ENCODE data around the gene FHDC1.

FHDC1 gene

DNA sequence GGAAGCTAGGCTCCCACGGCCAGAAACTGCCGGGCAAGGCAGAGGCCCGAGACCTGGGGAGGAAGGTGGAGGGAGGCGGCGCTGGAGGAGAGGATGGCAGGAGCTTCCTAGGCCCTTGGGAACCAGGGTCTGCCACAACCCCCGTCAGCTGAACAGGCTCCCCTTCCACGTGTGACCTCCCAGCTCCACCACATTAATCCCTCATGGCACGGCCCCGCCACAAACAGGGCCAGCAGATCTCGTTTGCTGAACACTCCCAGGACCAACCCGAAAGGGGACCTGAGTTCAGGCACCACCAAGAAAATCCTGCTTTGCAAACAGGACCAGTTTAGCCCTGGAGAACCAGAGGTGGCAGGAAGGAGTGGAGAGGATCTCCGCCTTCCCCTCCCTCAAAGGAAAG is 62.7 kb downstream of the FHDC1 start:
- Histone ChIP-seq H3K27ac (ENCODE audit: low read length) (no peak overlapping the region), H3K27me3 (ENCODE audit: low read depth, low read length) (no peaks in the 10 kb centered on the region), H3K4me3 (ENCODE audit: low read depth in 1 of 2, low read length in 2 of 2) (no peak overlapping the region), H3K36me3 (ENCODE audit: control insufficient read depth in 1 of 2, insufficient read depth in 2 of 2, low read length in 2 of 2) (no peaks in the 10 kb centered on the region), H3K9me3 (ENCODE audit: control insufficient read depth in 1 of 2, low read length in 2 of 2) (no peaks in the 10 kb centered on the region), H3K4me1 (ENCODE audit: control insufficient read depth in 1 of 2, insufficient read depth in 2 of 2, low read length in 2 of 2) (peaks cover 0 to 5% of the 10 kb centered on the region in 2 donors)

GRCh38 chr4:152999346-153000075 is 63.4 kb downstream of the FHDC1 start:
- H3K27me3 ChIP-seq (ENCODE audit: low read depth, low read length) = no peaks in the 10 kb centered on the region
- no peak overlapping the region for H3K4me3 ChIP-seq (ENCODE audit: low read depth in 1 of 2, low read length in 2 of 2)
- no peak overlapping the region for H3K27ac ChIP-seq (ENCODE audit: low read length)

GRCh38 chr4:153000076-153000420 is 63.9 kb downstream of the FHDC1 start:
- H3K27ac ChIP-seq (ENCODE audit: low read length) = no peak overlapping the region
- no peaks in the 10 kb centered on the region for H3K9me3 ChIP-seq (ENCODE audit: control insufficient read depth in 1 of 2, low read length in 2 of 2)
- H3K36me3 ChIP-seq (ENCODE audit: control insufficient read depth in 1 of 2, insufficient read depth in 2 of 2, low read length in 2 of 2) = no peaks in the 10 kb centered on the region
- peaks cover 0 to 5% of the 10 kb centered on the region in 2 donors for H3K4me1 ChIP-seq (ENCODE audit: control insufficient read depth in 1 of 2, insufficient read depth in 2 of 2, low read length in 2 of 2)
- no peaks in the 10 kb centered on the region for H3K27me3 ChIP-seq (ENCODE audit: low read depth, low read length)
- no peak overlapping the region for H3K4me3 ChIP-seq (ENCODE audit: low read depth in 1 of 2, low read length in 2 of 2)

More at GRCh38 chr4:152999346-153000075, 63.4 kb downstream of the FHDC1 start:
- H3K36me3 ChIP-seq (ENCODE audit: control insufficient read depth in 1 of 2, insufficient read depth in 2 of 2, low read length in 2 of 2) = no peaks in the 10 kb centered on the region
- peaks cover 0 to 5% of the 10 kb centered on the region in 2 donors for H3K4me1 ChIP-seq (ENCODE audit: control insufficient read depth in 1 of 2, insufficient read depth in 2 of 2, low read length in 2 of 2)
- no peaks in the 10 kb centered on the region for H3K9me3 ChIP-seq (ENCODE audit: control insufficient read depth in 1 of 2, low read length in 2 of 2)

DNA sequence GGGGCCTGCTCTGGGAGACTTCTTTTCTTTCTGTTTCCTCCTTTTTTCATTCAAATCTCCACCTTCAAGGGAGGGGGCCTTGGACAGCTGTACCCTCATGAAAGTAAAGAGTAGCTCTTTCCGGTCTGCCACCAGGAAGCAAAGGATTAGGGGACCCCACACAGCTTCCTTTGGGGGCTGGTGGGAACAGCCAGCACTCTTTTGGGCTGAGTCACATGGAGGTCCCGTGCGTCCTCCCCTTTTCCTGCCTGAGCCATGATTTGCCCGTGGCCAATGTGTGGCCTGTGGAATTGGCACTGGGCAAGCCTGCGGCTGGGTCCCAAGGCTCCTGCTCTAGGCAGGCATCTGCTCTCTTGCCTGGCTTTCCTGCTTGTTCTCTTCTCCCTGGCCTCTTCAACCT is 65.5 kb downstream of the FHDC1 start:
- no peaks in the 10 kb centered on the region for H3K36me3 ChIP-seq (ENCODE audit: control insufficient read depth in 1 of 2, insufficient read depth in 2 of 2, low read length in 2 of 2)
- no peaks in the 10 kb centered on the region for H3K4me1 ChIP-seq (ENCODE audit: control insufficient read depth in 1 of 2, insufficient read depth in 2 of 2, low read length in 2 of 2)
- no peaks in the 10 kb centered on the region for H3K9me3 ChIP-seq (ENCODE audit: control insufficient read depth in 1 of 2, low read length in 2 of 2)
- no peak overlapping the region for H3K4me3 ChIP-seq (ENCODE audit: low read depth in 1 of 2, low read length in 2 of 2)
- H3K27ac ChIP-seq (ENCODE audit: low read length) = no peak overlapping the region
- no peaks in the 10 kb centered on the region for H3K27me3 ChIP-seq (ENCODE audit: low read depth, low read length)

GRCh38 chr4:153002110-153002509 is 66.0 kb downstream of the FHDC1 start:
- Histone ChIP-seq H3K4me3 (ENCODE audit: low read depth in 1 of 2, low read length in 2 of 2) (no peak overlapping the region), H3K27ac (ENCODE audit: low read length) (no peak overlapping the region), H3K27me3 (ENCODE audit: low read depth, low read length) (no peaks in the 10 kb centered on the region), H3K4me1 (ENCODE audit: control insufficient read depth in 1 of 2, insufficient read depth in 2 of 2, low read length in 2 of 2) (no peaks in the 10 kb centered on the region), H3K9me3 (ENCODE audit: control insufficient read depth in 1 of 2, low read length in 2 of 2) (no peaks in the 10 kb centered on the region), H3K36me3 (ENCODE audit: control insufficient read depth in 1 of 2, insufficient read depth in 2 of 2, low read length in 2 of 2) (no peaks in the 10 kb centered on the region)

GRCh38 chr4:153004081-153004850 is 68.1 kb downstream of the FHDC1 start:
- Histone ChIP-seq H3K27ac (ENCODE audit: low read length) (no peak overlapping the region), H3K27me3 (ENCODE audit: low read depth, low read length) (no peaks in the 10 kb centered on the region), H3K9me3 (ENCODE audit: control insufficient read depth in 1 of 2, low read length in 2 of 2) (no peaks in the 10 kb centered on the region), H3K36me3 (ENCODE audit: control insufficient read depth in 1 of 2, insufficient read depth in 2 of 2, low read length in 2 of 2) (no peaks in the 10 kb centered on the region), H3K4me1 (ENCODE audit: control insufficient read depth in 1 of 2, insufficient read depth in 2 of 2, low read length in 2 of 2) (no peaks in the 10 kb centered on the region), H3K4me3 (ENCODE audit: low read depth in 1 of 2, low read length in 2 of 2) (no peak overlapping the region)

GRCh38 chr4:153005899-153006381 is 69.8 kb downstream of the FHDC1 start:
- Histone ChIP-seq H3K36me3 (ENCODE audit: control insufficient read depth in 1 of 2, insufficient read depth in 2 of 2, low read length in 2 of 2) (no peaks in the 10 kb centered on the region), H3K27me3 (ENCODE audit: low read depth, low read length) (no peaks in the 10 kb centered on the region), H3K27ac (ENCODE audit: low read length) (no peak overlapping the region), H3K4me3 (ENCODE audit: low read depth in 1 of 2, low read length in 2 of 2) (no peak overlapping the region), H3K4me1 (ENCODE audit: control insufficient read depth in 1 of 2, insufficient read depth in 2 of 2, low read length in 2 of 2) (no peaks in the 10 kb centered on the region), H3K9me3 (ENCODE audit: control insufficient read depth in 1 of 2, low read length in 2 of 2) (no peaks in the 10 kb centered on the region)

DNA sequence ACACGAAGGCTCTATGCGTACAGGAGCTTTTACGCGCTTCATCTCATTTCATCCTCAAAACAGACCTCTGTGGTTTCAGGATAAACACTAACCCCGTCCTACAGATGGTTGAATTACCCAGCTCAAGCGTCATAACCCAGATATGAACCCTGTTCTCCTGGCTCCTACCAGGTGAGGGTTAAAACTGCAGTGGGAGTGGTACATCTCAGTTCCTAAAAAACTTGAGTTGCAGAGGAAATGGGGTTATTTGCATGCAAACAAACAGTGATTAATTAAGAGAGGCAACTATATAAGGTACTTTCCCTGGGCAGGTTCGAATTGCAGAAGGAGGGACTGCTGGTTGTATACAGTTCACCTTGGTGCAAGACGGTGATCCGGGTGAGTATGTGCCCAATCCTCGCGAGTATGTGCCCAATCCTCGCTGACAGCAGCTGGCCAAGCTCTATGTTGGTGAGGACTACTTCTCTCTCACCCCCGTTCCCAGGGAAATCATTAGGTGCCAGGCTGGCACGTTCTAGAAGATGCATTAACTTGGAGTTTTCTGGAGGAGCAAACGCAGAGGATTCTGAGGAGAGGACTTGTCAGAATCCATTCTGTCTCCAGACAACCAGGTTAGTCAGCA is 72.6 kb downstream of the FHDC1 start:
- Histone ChIP-seq H3K36me3 (ENCODE audit: control insufficient read depth in 1 of 2, insufficient read depth in 2 of 2, low read length in 2 of 2) (no peaks in the 10 kb centered on the region), H3K27me3 (ENCODE audit: low read depth, low read length) (no peaks in the 10 kb centered on the region), H3K4me3 (ENCODE audit: low read depth in 1 of 2, low read length in 2 of 2) (no peak overlapping the region), H3K4me1 (ENCODE audit: control insufficient read depth in 1 of 2, insufficient read depth in 2 of 2, low read length in 2 of 2) (no peaks in the 10 kb centered on the region), H3K27ac (ENCODE audit: low read length) (no peak overlapping the region), H3K9me3 (ENCODE audit: control insufficient read depth in 1 of 2, low read length in 2 of 2) (no peaks in the 10 kb centered on the region)

DNA sequence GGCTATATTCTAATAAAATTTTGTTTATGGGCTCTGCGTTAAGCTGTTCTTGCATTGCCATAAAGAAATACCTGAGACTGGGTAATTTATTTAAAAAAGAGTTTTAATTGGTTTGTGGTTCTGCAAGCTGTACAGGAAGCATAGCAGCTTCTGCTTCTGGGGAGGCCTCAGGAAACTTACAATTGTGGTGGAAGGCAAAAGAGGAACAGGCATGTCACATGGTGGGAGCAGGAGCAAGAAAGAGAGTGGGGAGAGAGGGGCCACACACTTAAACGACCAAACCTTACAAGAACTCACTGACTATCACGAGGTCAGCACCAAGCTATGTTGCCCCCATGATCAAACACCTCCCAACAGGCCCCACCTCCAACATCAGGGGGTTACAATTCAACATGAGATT is 74.0 kb downstream of the FHDC1 start:
- Histone ChIP-seq H3K4me3 (ENCODE audit: low read depth in 1 of 2, low read length in 2 of 2) (no peak overlapping the region), H3K27ac (ENCODE audit: low read length) (no peak overlapping the region), H3K9me3 (ENCODE audit: control insufficient read depth in 1 of 2, low read length in 2 of 2) (no peaks in the 10 kb centered on the region), H3K4me1 (ENCODE audit: control insufficient read depth in 1 of 2, insufficient read depth in 2 of 2, low read length in 2 of 2) (no peaks in the 10 kb centered on the region), H3K27me3 (ENCODE audit: low read depth, low read length) (no peaks in the 10 kb centered on the region), H3K36me3 (ENCODE audit: control insufficient read depth in 1 of 2, insufficient read depth in 2 of 2, low read length in 2 of 2) (no peaks in the 10 kb centered on the region)

GRCh38 chr4:153013202-153013977 is 77.3 kb downstream of the FHDC1 start:
- no peaks in the 10 kb centered on the region for H3K27me3 ChIP-seq (ENCODE audit: low read depth, low read length)
- no peaks in the 10 kb centered on the region for H3K4me1 ChIP-seq (ENCODE audit: control insufficient read depth in 1 of 2, insufficient read depth in 2 of 2, low read length in 2 of 2)
- H3K9me3 ChIP-seq (ENCODE audit: control insufficient read depth in 1 of 2, low read length in 2 of 2) = no peaks in the 10 kb centered on the region
- H3K36me3 ChIP-seq (ENCODE audit: control insufficient read depth in 1 of 2, insufficient read depth in 2 of 2, low read length in 2 of 2) = no peaks in the 10 kb centered on the region
- no peak overlapping the region for H3K27ac ChIP-seq (ENCODE audit: low read length)
- H3K4me3 ChIP-seq (ENCODE audit: low read depth in 1 of 2, low read length in 2 of 2) = no peak overlapping the region

DNA sequence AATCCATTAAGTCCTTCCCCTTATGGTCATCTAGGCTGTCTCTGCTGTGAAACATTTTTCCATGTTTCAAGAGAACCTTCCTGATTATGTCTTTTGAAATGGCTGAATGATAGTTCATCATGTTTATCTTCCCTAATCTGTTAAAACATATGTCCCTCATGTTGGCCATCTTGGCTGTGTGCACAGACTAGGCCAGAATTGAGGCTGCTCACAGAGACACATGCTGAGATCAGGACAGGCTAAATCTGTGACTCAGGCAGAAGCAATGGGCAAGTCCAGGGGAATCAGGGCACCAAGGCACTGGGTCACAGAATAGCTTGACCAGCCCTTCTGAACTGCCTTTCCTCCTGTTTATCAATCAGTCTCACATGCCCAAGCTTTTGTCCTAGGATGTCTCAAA is 78.3 kb downstream of the FHDC1 start:
- H3K4me1 ChIP-seq (ENCODE audit: control insufficient read depth in 1 of 2, insufficient read depth in 2 of 2, low read length in 2 of 2) = no peaks in the 10 kb centered on the region
- H3K9me3 ChIP-seq (ENCODE audit: control insufficient read depth in 1 of 2, low read length in 2 of 2) = no peaks in the 10 kb centered on the region

More for the DNA sequence above, 78.3 kb downstream of the FHDC1 start:
- no peak overlapping the region for H3K27ac ChIP-seq (ENCODE audit: low read length)
- no peak overlapping the region for H3K4me3 ChIP-seq (ENCODE audit: low read depth in 1 of 2, low read length in 2 of 2)
- no peaks in the 10 kb centered on the region for H3K36me3 ChIP-seq (ENCODE audit: control insufficient read depth in 1 of 2, insufficient read depth in 2 of 2, low read length in 2 of 2)
- H3K27me3 ChIP-seq (ENCODE audit: low read depth, low read length) = no peaks in the 10 kb centered on the region

Data from muscle layer of duodenum (tissue), 2 donors.